Right lobe of liver (tissue), 6 donors: ENCODE measurements around the gene AATK. TPM values are rescaled to one million over a fixed set of nuclear protein-coding genes. Genes with fewer than 3 reads are reported as not detected.

Experiments used
- ATAC-seq, 4 donors: fragments of 200-7000 bp; cut with Tn5 transposase; one replicate each; pipeline ENCODE4 v1.9.1; 2020; ENCODE audit warnings: mild to moderate bottlenecking in 4 of 4, moderate library complexity in 4 of 4
- DNase-seq, 3 donors: peaks; one replicate each; pipeline ENCODE4 v3.0.0-alpha.2; 2020
- H3K27ac ChIP-seq, 3 donors: fragments of 200-600 bp; one replicate each; pipeline ENCODE4 v1.8.0; 2022
- H3K27me3 ChIP-seq, 2 donors: fragments of 200-600 bp; one replicate each; pipeline ENCODE4 v1.8.0; 2022
- H3K36me3 ChIP-seq, 4 donors: fragments of 200-600 bp; sonication (generic) in 1 of 4; one replicate each; pipeline versions ENCODE4 v1.5.1 to v1.8.0; 2017 to 2022; ENCODE audit warnings: control low read depth in 1 of 4
- H3K4me1 ChIP-seq, 4 donors: fragments of 200-600 bp; sonication (generic) in 1 of 4; one replicate each; pipeline versions ENCODE4 v1.5.1 to v1.8.0; 2017 to 2022; ENCODE audit warnings: control low read depth in 1 of 4
- H3K4me3 ChIP-seq, 3 donors: fragments of 200-600 bp; one replicate each; pipeline ENCODE4 v1.8.0; 2022
- H3K9me3 ChIP-seq, 4 donors: fragments of 200-600 bp; sonication (generic) in 1 of 4; one replicate each; pipeline versions ENCODE4 v1.5.1 to v1.8.0; 2017 to 2022; ENCODE audit warnings: control low read depth in 1 of 4
- CTCF ChIP-seq, 4 donors: fragments of 200-600 bp in 3 of 4; fragments of 450-650 bp in 1 of 4; IDR thresholded peaks; one replicate each; pipeline versions ENCODE4 v1.5.1 to v1.8.0; 2016 to 2022; ENCODE audit warnings: antibody characterized with exemption in 4 of 4, mild to moderate bottlenecking in 2 of 4
- POLR2A ChIP-seq: fragments of 450-650 bp; IDR thresholded peaks from one replicate; pipeline ENCODE4 v1.6.1; 2017; ENCODE audit warnings: antibody characterized with exemption, mild to moderate bottlenecking
- WGBS: methylation state at CpG from one replicate; pipeline ENCODE4 v1.1.6; 2018; ENCODE audit warnings: low coverage, low lambda C conversion rate; ENCODE audit not compliant: insufficient coverage; ENCODE audit errors: missing lambda C conversion rate; 5-methylcytosine and 5-hydroxymethylcytosine counted together
- intact Hi-C, 2 donors: fragments of 100-400 bp; cut with DNase I; formaldehyde crosslinking; loops; one replicate each; pipeline versions ENCODE4 v1.11.2 to v1.14.1; 2022
- total RNA-seq, 6 experiments: library from RNA; depleted of rRNA in 2 of 6; stranded (reverse); fragments of >200 nt in 2 of 6; fragmentation: NEBNext Ultra II Directional in 3 of 6; extraction: Animal tissue kit (Norgen Biotek cat#: 25700) in 3 of 6; gene quantifications; one replicate each; pipeline versions ENCODE4 v1.1.0 to v1.2.4, GENCODE V29; 2016 to 2023
- donor health status: DM: no; HTN: yes; CAD: no.
- donor health status: DM: no; HTN: no; CAD: no.
- donor health status: DM: no; HTN: no; CAD: no.
- donor health status: DM: no; HTN: yes; CAD: no.
- donor health status: DM: no; HTN: yes; CAD: no.

Gene AATK
- total RNA-seq, 6 experiments from 2014 or later: 0.31 to 1.2 (median 0.86) TPM

GRCh38 chr17:81102869-81103268 lies 63.2 kb downstream of the AATK start:
- H3K4me1 ChIP-seq: peaks cover 0 to 20% (median 7%) of the 10 kb centered on the region in 4 donors
- ATAC-seq (no peak), DNase-seq (no peak)
- H3K9me3 ChIP-seq: no peaks in the 10 kb centered on the region
- H3K27me3 ChIP-seq: no peaks in the 10 kb centered on the region
- intact Hi-C loops: loop anchor here in 1 of 2 donors (5.0 to 10.0 kb wide), 2 partner anchors 81 to 108 kb away; partner anchors contain the start of gene CHMP6
- 82% methylated on average over 5 of the region's 17 CpGs for WGBS
- no peak for TF ChIP-seq POLR2A
- TF ChIP-seq CTCF (IDR thresholded peaks at IDR 0.05): no peak
- no peak overlapping the region for H3K27ac ChIP-seq
- no peak overlapping the region for H3K4me3 ChIP-seq
- H3K36me3 ChIP-seq: peaks cover 0 to 58% (median 25%) of the 10 kb centered on the region in 4 donors

GRCh38 chr17:81102352-81102751 lies 63.7 kb downstream of the AATK start:
- Histone ChIP-seq H3K9me3 (no peaks in the 10 kb centered on the region), H3K27me3 (no peaks in the 10 kb centered on the region), H3K27ac (no peak overlapping the region), H3K4me1 (peaks cover 0 to 25% (median 10%) of the 10 kb centered on the region in 4 donors), H3K36me3 (peaks cover 0 to 52% (median 22%) of the 10 kb centered on the region in 4 donors), H3K4me3 (no peak overlapping the region)
- TF ChIP-seq CTCF (IDR thresholded peaks at IDR 0.05) (no peak), POLR2A (no peak)
- intact Hi-C loops: loop anchor here in 1 of 2 donors (5.0 to 10.0 kb wide), 2 partner anchors 80 to 108 kb away; partner anchors contain the start of gene CHMP6
- ATAC-seq: no peak
- WGBS: 59% methylated on average over 4 of the region's 12 CpGs
- DNase-seq: no peak

GRCh38 chr17:81101614-81102306 lies 64.3 kb downstream of the AATK start:
- peak; percentile 90 to 94 (median 93) for DNase-seq
- peaks cover 0 to 46% (median 18%) of the 10 kb centered on the region in 4 donors for H3K36me3 ChIP-seq
- 7% methylated on average over 3 of the region's 33 CpGs for WGBS
- no peaks in the 10 kb centered on the region for H3K9me3 ChIP-seq
- H3K27ac ChIP-seq: peak overlapping the region in 2 of 3 donors; percentile 41 to 57
- ATAC-seq: peak; percentile 83 to 91 (median 85)
- TF ChIP-seq POLR2A (no peak), CTCF (IDR thresholded peaks at IDR 0.05) (peak in 3 of 4 donors; percentile 100)
- no peaks in the 10 kb centered on the region for H3K27me3 ChIP-seq
- intact Hi-C loops: loop anchor here in 1 of 2 donors (5.0 to 10.0 kb wide), 2 partner anchors 79 to 107 kb away; partner anchors contain the start of gene CHMP6
- no peak overlapping the region for H3K4me3 ChIP-seq
- H3K4me1 ChIP-seq: peaks cover 0 to 31% (median 14%) of the 10 kb centered on the region in 4 donors

- peaks cover 0 to 36% (median 13%) of the 10 kb centered on the region in 4 donors for H3K36me3 ChIP-seq
Observed at GRCh38 chr17:81100668-81101067, 65.4 kb downstream of the AATK start.

More at GRCh38 chr17:81100668-81101067, 65.4 kb downstream of the AATK start:
- DNase-seq (no peak), ATAC-seq (no peak)
- intact Hi-C loops: loop anchor here in 1 of 2 donors (5.0 to 10.0 kb wide), 2 partner anchors 78 to 106 kb away; partner anchors contain the start of gene CHMP6
- 93% methylated on average over 5 of the region's 10 CpGs for WGBS
- Histone ChIP-seq H3K4me1 (peaks cover 0 to 39% (median 17%) of the 10 kb centered on the region in 4 donors), H3K27ac (peak overlapping the region in 2 of 3 donors; percentile 41 to 57), H3K27me3 (no peaks in the 10 kb centered on the region), H3K4me3 (no peak overlapping the region), H3K9me3 (no peaks in the 10 kb centered on the region)
- TF ChIP-seq CTCF (IDR thresholded peaks at IDR 0.05): no peak
- TF ChIP-seq POLR2A: no peak
